Retinal pigment epithelial cell (primary cell): ENCODE measurements around the gene PASK.

Source experiments
- DNase-seq: peaks from one replicate; pipeline ENCODE4 v3.0.0-alpha.2; 2010; ENCODE audit warnings: low read depth
- H3K4me3 ChIP-seq: 2 replicates; pipeline ENCODE4 v1.5.1; 2011; ENCODE audit warnings: mild to moderate bottlenecking, low read length, control low read depth, moderate library complexity
- CTCF ChIP-seq: conservative IDR thresholded peaks from 2 replicates; pipeline ENCODE4 v1.5.1; 2011; ENCODE audit warnings: low read depth, low read length, control low read depth, inconsistent platforms

The PASK gene

DNA sequence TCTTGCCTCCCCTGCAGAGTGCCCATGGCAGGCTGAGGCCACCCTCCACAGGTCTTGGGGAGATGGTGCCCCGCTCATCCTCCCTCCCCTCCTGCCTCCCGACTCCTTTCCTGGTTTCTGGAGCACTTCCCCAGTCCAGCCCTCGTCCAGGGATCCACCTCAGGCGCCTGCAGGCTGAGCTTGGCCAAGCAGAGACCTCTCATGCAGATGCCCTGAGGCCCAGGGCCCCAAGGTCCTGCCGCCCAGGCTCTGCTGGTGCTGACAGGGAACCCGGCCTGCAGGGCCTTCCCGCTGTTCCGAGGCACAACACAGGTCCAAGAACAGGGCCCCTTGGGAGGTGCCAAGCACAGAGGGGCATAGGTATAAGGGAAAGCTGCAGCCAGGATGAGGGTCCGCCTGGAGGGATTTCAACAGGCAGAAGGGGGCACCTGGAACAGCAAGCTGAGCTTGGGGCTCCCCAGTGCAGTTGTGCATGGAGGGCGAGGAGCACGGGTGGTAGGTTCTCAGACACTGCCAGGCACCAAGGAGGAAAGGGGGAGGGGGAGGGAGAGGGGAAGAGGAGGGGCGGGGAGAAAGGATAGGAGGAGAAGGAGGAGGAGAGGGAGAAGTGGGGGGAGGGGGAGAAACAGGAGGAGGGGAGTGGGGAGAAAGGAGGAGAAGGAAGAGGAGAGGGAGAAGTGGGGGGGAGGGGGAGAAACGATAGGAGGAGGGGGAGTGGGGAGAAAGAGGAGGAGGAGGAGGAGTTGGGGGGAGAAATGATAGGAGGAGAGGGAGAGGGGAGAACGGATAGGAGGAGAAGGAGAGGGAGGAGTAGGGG is 38.0 kb upstream of the PASK start:
- H3K4me3 ChIP-seq = no peak overlapping the region
- no peak for DNase-seq
- TF ChIP-seq CTCF = no peak

GRCh38 chr2:241185961-241186360 is 36.7 kb upstream of the PASK start:
- H3K4me3 ChIP-seq = no peak overlapping the region
- DNase-seq = no peak
- TF ChIP-seq CTCF = no peak

- no peak overlapping the region for H3K4me3 ChIP-seq
- DNase-seq = no peak
- TF ChIP-seq CTCF = no peak
Observed at GRCh38 chr2:241184901-241185300, 35.6 kb upstream of the PASK start.

DNA sequence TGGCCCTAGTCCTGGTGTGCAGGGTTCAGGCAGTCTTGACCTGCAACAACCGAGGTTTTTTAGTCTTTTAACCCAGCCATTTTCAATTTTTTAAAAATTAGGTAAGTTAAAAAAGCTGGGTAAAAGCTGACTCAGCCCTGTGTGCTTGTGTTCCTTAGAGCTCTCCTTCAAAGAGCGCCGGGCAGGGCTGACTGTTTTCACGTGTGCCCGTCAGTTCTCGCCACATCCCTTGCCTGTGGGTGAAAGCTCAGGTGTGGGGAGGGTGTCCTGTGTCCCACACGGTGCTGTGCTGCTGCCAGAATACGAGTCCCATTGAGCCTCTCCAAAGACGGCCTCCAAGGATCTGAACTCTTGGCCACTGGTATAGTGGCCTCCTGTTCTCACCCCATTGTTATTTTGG is 33.9 kb upstream of the PASK start:
- no peak for TF ChIP-seq CTCF
- no peak overlapping the region for H3K4me3 ChIP-seq

DNA sequence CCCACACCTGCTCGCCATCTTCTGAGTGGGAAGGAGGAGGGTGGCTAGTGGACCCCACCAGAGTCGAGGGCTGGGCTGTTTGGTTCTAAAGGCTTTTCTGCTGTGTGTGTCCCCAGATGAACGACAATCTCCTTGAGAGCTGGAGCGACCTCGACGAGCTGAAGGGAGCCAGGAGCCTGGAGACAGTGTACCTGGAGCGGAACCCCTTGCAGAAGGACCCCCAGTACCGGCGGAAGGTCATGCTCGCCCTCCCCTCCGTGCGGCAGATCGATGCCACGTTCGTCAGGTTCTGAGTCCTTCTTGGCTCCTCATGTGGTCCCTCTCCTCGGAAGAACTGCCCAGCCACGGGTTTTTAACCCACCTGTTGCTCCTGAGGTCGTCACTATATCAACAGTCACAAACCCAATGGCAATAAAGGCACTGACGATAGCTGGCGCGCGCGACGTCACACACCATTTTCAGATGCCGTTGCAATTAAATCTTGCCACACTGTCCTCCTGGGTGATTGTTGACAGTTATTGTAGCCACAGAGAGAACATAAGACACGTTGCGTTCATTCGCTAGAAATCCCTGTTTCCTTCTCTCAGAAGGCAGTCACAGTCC is 33.4 kb upstream of the PASK start:
- H3K4me3 ChIP-seq = no peak overlapping the region
- DNase-seq = no peak
- no peak for TF ChIP-seq CTCF

More for the DNA sequence above, 33.9 kb upstream of the PASK start:
- no peak for DNase-seq

- no peak overlapping the region for H3K4me3 ChIP-seq
- DNase-seq = no peak
- no peak for TF ChIP-seq CTCF
Observed at GRCh38 chr2:241182126-241182525, 32.9 kb upstream of the PASK start.

- DNase-seq = no peak
- TF ChIP-seq CTCF = no peak
Observed at GRCh38 chr2:241180495-241180894, 31.2 kb upstream of the PASK start.

More at GRCh38 chr2:241180495-241180894, 31.2 kb upstream of the PASK start:
- no peak overlapping the region for H3K4me3 ChIP-seq
